Mesothelial cell of epicardium (in vitro differentiated cells): ENCODE results near the gene THSD7A. TPM values are rescaled to one million over a fixed set of nuclear protein-coding genes. Genes with fewer than 3 reads are reported as not detected.

Experiments used
- DNase-seq, 2 experiments: peaks; one replicate each; pipeline ENCODE4 v3.0.0; 2021; ENCODE audit warnings: low spot score in 2 of 2; ENCODE audit not compliant: unreplicated experiment in 2 of 2
- H3K27ac Mint-ChIP-seq: 2 replicates; pipeline ENCODE4 v1.8.0; 2021; ENCODE audit warnings: mixed read lengths
- H3K27me3 Mint-ChIP-seq: 2 replicates; pipeline ENCODE4 v1.8.0; 2021; ENCODE audit warnings: low read depth, mixed read lengths
- H3K36me3 Mint-ChIP-seq: 2 replicates; pipeline ENCODE4 v1.8.0; 2021; ENCODE audit warnings: mixed read lengths
- H3K4me1 Mint-ChIP-seq: 2 replicates; pipeline ENCODE4 v1.8.0; 2021; ENCODE audit warnings: mixed read lengths
- H3K4me3 Mint-ChIP-seq: 2 replicates; pipeline ENCODE4 v1.8.0; 2021; ENCODE audit warnings: mild to moderate bottlenecking, moderate library complexity, mixed read lengths
- H3K9me3 Mint-ChIP-seq: 2 replicates; pipeline ENCODE4 v1.8.0; 2021; ENCODE audit warnings: mixed read lengths
- total RNA-seq: library from RNA; stranded (reverse); gene quantifications from 3 replicates; pipeline ENCODE4 v1.2.1, GENCODE V29; 2021
- TF ChIP-seq, protein P1 (sequence below): fragments of 200-600 bp; sonication (generic); IDR thresholded peaks from one replicate; pipeline ENCODE4 v1.5.0; 2021; ENCODE audit warnings: antibody characterized with exemption; ENCODE audit not compliant: unreplicated experiment

THSD7A gene
- total RNA-seq, 1 donor from 2014 or later: 13.4 TPM

DNA sequence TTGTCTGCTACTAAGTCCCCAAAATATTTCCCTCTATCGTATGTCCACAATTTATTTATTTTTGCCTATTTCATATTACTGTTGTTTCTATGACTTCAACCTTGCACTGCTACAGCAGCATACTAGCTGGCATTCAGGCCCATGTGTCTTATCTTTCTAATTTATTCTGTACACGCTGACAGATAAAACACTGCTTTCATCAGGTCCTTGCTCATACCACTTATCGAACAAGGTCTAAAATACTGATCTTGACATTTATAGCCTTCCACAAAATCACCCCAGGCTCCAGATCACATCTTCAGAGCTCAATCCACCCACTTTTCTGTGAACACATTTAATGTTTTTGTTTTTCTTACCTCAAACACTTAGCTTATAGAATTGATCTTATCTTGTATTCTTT is 374.6 kb downstream of the THSD7A start:
- no peak overlapping the region for H3K27ac Mint-ChIP-seq

DNA sequence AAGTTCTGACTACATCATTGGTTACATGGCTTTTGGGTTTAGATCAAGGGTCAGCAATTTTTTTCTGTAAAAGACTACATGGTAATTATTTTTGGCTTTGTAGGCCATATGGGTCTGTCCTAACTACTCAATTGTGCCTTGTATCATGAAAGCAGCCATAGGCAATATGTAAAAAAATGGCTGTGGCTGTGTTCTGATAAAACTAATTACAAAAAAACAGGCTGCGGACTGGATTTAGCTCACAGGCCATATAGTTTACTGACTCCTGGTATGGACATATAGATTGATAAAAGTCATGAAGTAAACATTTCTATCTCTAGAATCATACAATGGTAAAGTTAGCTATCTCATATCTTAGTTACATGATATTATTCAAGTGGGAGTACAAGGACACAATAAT is 375.4 kb downstream of the THSD7A start:
- Mint-ChIP-seq H3K36me3 (no peaks in the 10 kb centered on the region), H3K27me3 (peaks cover 2% of the 10 kb centered on the region), H3K4me1 (peaks cover 14% of the 10 kb centered on the region), H3K4me3 (no peak overlapping the region), H3K9me3 (no peaks in the 10 kb centered on the region), H3K27ac (no peak overlapping the region)
- TF ChIP-seq, protein P1, sequence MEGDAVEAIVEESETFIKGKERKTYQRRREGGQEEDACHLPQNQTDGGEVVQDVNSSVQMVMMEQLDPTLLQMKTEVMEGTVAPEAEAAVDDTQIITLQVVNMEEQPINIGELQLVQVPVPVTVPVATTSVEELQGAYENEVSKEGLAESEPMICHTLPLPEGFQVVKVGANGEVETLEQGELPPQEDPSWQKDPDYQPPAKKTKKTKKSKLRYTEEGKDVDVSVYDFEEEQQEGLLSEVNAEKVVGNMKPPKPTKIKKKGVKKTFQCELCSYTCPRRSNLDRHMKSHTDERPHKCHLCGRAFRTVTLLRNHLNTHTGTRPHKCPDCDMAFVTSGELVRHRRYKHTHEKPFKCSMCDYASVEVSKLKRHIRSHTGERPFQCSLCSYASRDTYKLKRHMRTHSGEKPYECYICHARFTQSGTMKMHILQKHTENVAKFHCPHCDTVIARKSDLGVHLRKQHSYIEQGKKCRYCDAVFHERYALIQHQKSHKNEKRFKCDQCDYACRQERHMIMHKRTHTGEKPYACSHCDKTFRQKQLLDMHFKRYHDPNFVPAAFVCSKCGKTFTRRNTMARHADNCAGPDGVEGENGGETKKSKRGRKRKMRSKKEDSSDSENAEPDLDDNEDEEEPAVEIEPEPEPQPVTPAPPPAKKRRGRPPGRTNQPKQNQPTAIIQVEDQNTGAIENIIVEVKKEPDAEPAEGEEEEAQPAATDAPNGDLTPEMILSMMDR: no peak
- DNase-seq: no peak

More for the DNA sequence above, 374.6 kb downstream of the THSD7A start:
- Mint-ChIP-seq H3K27me3 (peaks cover 2% of the 10 kb centered on the region), H3K36me3 (no peaks in the 10 kb centered on the region), H3K9me3 (no peaks in the 10 kb centered on the region), H3K4me3 (no peak overlapping the region), H3K4me1 (peaks cover 20% of the 10 kb centered on the region)
- no peak for DNase-seq
- TF ChIP-seq, protein P1: no peak

DNA sequence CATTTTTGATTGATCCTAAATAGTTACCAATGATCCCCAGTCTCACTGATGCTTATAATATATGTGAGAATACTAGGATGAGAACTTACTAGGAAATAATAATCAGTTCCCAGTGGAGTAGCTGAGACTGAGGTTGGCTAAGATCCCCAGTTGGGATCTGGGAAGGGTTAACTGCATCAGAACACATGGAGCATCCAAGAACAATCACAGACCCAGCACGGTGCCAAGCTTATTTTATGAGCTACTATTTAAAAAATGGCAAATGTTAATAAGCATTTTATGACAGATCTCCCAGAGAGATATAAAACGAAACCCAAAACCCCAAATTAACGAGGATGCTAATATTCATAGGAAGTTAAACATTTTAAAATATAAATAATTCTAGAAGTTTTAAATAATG is 379.5 kb downstream of the THSD7A start:
- DNase-seq: no peak
- no peak overlapping the region for H3K4me3 Mint-ChIP-seq
- H3K27me3 Mint-ChIP-seq: no peaks in the 10 kb centered on the region
- TF ChIP-seq, protein P1: no peak
- peaks cover 3% of the 10 kb centered on the region for H3K4me1 Mint-ChIP-seq
- no peaks in the 10 kb centered on the region for H3K9me3 Mint-ChIP-seq
- H3K27ac Mint-ChIP-seq: no peak overlapping the region
- H3K36me3 Mint-ChIP-seq: no peaks in the 10 kb centered on the region

DNA sequence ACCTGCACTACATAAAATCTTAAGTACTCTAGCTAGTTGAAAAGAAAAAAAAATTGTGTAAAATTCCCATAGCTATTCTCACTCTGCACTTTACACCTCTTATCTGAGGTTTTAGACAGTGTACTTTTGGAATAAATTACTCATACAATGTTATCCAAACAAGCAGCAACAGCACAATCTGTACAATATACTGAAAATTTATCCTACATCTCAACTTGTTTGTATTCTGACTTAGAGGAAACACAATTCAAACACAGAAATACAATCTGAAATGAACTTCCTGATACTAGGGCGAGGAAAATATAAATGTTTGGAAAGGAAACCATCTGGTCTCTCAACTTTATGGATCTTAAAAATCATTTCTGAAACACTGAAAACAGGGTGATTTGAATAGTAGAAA is 381.7 kb downstream of the THSD7A start:
- Mint-ChIP-seq H3K4me3 (no peak overlapping the region), H3K9me3 (no peaks in the 10 kb centered on the region), H3K27ac (no peak overlapping the region), H3K4me1 (no peaks in the 10 kb centered on the region), H3K27me3 (no peaks in the 10 kb centered on the region), H3K36me3 (peaks cover 6% of the 10 kb centered on the region)
- TF ChIP-seq, protein P1: no peak
- no peak for DNase-seq

- no peak overlapping the region for H3K4me3 Mint-ChIP-seq
- no peak for DNase-seq
- H3K27me3 Mint-ChIP-seq: no peaks in the 10 kb centered on the region
- peaks cover 8% of the 10 kb centered on the region for H3K36me3 Mint-ChIP-seq
- TF ChIP-seq, protein P1: no peak
- H3K27ac Mint-ChIP-seq: no peak overlapping the region
- no peaks in the 10 kb centered on the region for H3K4me1 Mint-ChIP-seq
- no peaks in the 10 kb centered on the region for H3K9me3 Mint-ChIP-seq
Observed at GRCh38 chr7:11449316-11449715, 382.7 kb downstream of the THSD7A start.

- TF ChIP-seq, protein P1: no peak
- Mint-ChIP-seq H3K4me3 (no peak overlapping the region), H3K4me1 (no peaks in the 10 kb centered on the region), H3K27me3 (no peaks in the 10 kb centered on the region), H3K36me3 (peaks cover 8% of the 10 kb centered on the region), H3K27ac (no peak overlapping the region), H3K9me3 (no peaks in the 10 kb centered on the region)
- no peak for DNase-seq
Observed at GRCh38 chr7:11448323-11448722, 383.7 kb downstream of the THSD7A start.
